ENCODE results near the gene DOLPP1. TPM values are rescaled to one million over a fixed set of nuclear protein-coding genes. Genes with fewer than 3 reads are reported as not detected.
A peak's percentile ranks its signal among the peaks of the same experiment; 100 is the strongest.

Gene DOLPP1
- polyA plus RNA-seq, 3 donors = 5.4 to 6.6 (median 5.9) TPM

DNA sequence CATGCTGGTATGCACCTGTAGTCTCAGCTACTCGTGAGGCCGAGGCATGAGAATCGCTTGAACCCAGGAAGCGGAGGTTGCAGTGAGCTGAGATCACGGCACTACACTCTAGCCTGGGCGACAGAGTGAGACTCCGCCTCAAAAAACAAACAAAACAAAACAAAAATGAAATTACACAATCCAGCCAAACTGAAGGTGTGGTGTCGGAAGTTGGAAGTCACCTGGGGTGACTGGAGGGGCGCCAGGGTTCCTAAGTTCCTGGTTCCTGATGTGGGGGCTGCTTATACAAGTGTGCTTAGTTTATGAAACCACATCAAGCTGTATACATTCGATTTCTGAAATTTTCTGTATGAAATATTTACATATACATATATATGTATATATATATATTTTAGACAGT is 3.7 kb upstream of the DOLPP1 start:
- H3K27me3 Mint-ChIP-seq (ENCODE audit: low read depth in 3 of 3) = peaks cover 0 to 4% (median 3%) of the 10 kb centered on the region in 3 donors
- H2AFZ ChIP-seq (ENCODE audit: insufficient read depth, low read depth, low read length, poor library complexity, severe bottlenecking) = no peak overlapping the region
- H3K4me1 Mint-ChIP-seq = peaks cover 16% of the 10 kb centered on the region
- H3K9me3 Mint-ChIP-seq = no peaks in the 10 kb centered on the region
- H3K4me3 ChIP-seq (replicated peaks in 1 of 3; ENCODE audit: low read depth in 2 of 3, low read length in 3 of 3) = no peak overlapping the region
- H3K27ac Mint-ChIP-seq = no peak overlapping the region
- peaks cover 5% of the 10 kb centered on the region for H4K20me1 ChIP-seq (ENCODE audit: insufficient read depth, low read length)
- H3K9me3 ChIP-seq (replicated peaks in 1 of 2; ENCODE audit: control insufficient read depth in 1 of 2, insufficient read depth in 1 of 2, low read length in 2 of 2) = no peaks in the 10 kb centered on the region
- TF ChIP-seq, protein P1, sequence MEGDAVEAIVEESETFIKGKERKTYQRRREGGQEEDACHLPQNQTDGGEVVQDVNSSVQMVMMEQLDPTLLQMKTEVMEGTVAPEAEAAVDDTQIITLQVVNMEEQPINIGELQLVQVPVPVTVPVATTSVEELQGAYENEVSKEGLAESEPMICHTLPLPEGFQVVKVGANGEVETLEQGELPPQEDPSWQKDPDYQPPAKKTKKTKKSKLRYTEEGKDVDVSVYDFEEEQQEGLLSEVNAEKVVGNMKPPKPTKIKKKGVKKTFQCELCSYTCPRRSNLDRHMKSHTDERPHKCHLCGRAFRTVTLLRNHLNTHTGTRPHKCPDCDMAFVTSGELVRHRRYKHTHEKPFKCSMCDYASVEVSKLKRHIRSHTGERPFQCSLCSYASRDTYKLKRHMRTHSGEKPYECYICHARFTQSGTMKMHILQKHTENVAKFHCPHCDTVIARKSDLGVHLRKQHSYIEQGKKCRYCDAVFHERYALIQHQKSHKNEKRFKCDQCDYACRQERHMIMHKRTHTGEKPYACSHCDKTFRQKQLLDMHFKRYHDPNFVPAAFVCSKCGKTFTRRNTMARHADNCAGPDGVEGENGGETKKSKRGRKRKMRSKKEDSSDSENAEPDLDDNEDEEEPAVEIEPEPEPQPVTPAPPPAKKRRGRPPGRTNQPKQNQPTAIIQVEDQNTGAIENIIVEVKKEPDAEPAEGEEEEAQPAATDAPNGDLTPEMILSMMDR (IDR thresholded peaks at IDR 0.05) = no peak
- 100% methylated on average over 3 of the region's 10 CpGs for WGBS (ENCODE audit: insufficient coverage)
- H3K9ac ChIP-seq (ENCODE audit: insufficient read depth, low read length, poor library complexity, severe bottlenecking) = no peak overlapping the region
- peaks cover 9% of the 10 kb centered on the region for H3K79me2 ChIP-seq (ENCODE audit: insufficient read depth, low read length)
- H3K27ac ChIP-seq (ENCODE audit: low read depth in 1 of 2, low read length in 2 of 2) = no peak overlapping the region
- no peaks in the 10 kb centered on the region for H3K36me3 ChIP-seq (replicated peaks in 1 of 2; ENCODE audit: control insufficient read depth in 1 of 2, insufficient read depth in 2 of 2, low read length in 2 of 2)
- no peak for DNase-seq
- H3K4me1 ChIP-seq (ENCODE audit: control insufficient read depth in 1 of 2, insufficient read depth in 2 of 2, low read length in 2 of 2) = peaks cover 16 to 18% of the 10 kb centered on the region in 2 donors
- no peaks in the 10 kb centered on the region for H3K27me3 ChIP-seq (ENCODE audit: control insufficient read depth in 2 of 2, insufficient read depth in 2 of 2, low read length in 2 of 2)
- intact Hi-C loops (cut with micrococcal nuclease) = loop anchor here in 1 of 2 donors (5.0 kb wide), 1 partner anchor 40 kb away; the partner anchor contains the start of gene MIGA2
- no peak overlapping the region for H3K4me3 Mint-ChIP-seq
- no peaks in the 10 kb centered on the region for H3K36me3 Mint-ChIP-seq
- H3K4me2 ChIP-seq (replicated peaks; ENCODE audit: extremely low read depth, low read length, poor library complexity, severe bottlenecking) = no peak overlapping the region

GRCh38 chr9:129078691-129079503 is 2.0 kb upstream of the DOLPP1 start:
- Histone ChIP-seq H3K27ac (ENCODE audit: low read depth in 1 of 2, low read length in 2 of 2) (no peak overlapping the region), H3K4me3 (replicated peaks in 1 of 3; ENCODE audit: low read depth in 2 of 3, low read length in 3 of 3) (no peak overlapping the region), H3K4me1 (ENCODE audit: control insufficient read depth in 1 of 2, insufficient read depth in 2 of 2, low read length in 2 of 2) (peaks cover 18 to 22% of the 10 kb centered on the region in 2 donors), H3K9me3 (replicated peaks in 1 of 2; ENCODE audit: control insufficient read depth in 1 of 2, insufficient read depth in 1 of 2, low read length in 2 of 2) (no peaks in the 10 kb centered on the region), H3K4me2 (replicated peaks; ENCODE audit: extremely low read depth, low read length, poor library complexity, severe bottlenecking) (no peak overlapping the region), H3K9ac (ENCODE audit: insufficient read depth, low read length, poor library complexity, severe bottlenecking) (no peak overlapping the region), H2AFZ (ENCODE audit: insufficient read depth, low read depth, low read length, poor library complexity, severe bottlenecking) (no peak overlapping the region), H3K36me3 (replicated peaks in 1 of 2; ENCODE audit: control insufficient read depth in 1 of 2, insufficient read depth in 2 of 2, low read length in 2 of 2) (peaks cover 0 to 3% of the 10 kb centered on the region in 2 donors), H3K79me2 (ENCODE audit: insufficient read depth, low read length) (peaks cover 25% of the 10 kb centered on the region), H4K20me1 (ENCODE audit: insufficient read depth, low read length) (peaks cover 11% of the 10 kb centered on the region), H3K27me3 (ENCODE audit: control insufficient read depth in 2 of 2, insufficient read depth in 2 of 2, low read length in 2 of 2) (no peaks in the 10 kb centered on the region)
- Mint-ChIP-seq H3K4me1 (peaks cover 21% of the 10 kb centered on the region), H3K9me3 (no peaks in the 10 kb centered on the region), H3K36me3 (peaks cover 0 to 4% of the 10 kb centered on the region in 2 donors), H3K4me3 (no peak overlapping the region), H3K27ac (peak overlapping the region in 3 of 7 donors; percentile 46 to 64 (median 50)), H3K27me3 (ENCODE audit: low read depth in 3 of 3) (peaks cover 0 to 5% (median 4%) of the 10 kb centered on the region in 3 donors)
- WGBS (ENCODE audit: insufficient coverage) = 91% methylated on average over 18 of the region's 18 CpGs
- intact Hi-C loops (cut with micrococcal nuclease) = loop anchor here in 1 of 2 donors (5.0 kb wide), 1 partner anchor 42 kb away; the partner anchor contains the start of gene MIGA2
- TF ChIP-seq, protein P1 (IDR thresholded peaks at IDR 0.05) = no peak
- no peak for DNase-seq
